Stimulated activated CD8-positive, alpha-beta memory T cell treated with anti-CD3 and anti-CD28 coated beads, Interleukin-12 subunit alpha, Interleukin-12 subunit beta, amount 100 ng/mL, for 24 hours (primary cell): ENCODE results near the gene CCDC177.

ENCODE experiments used
- DNase-seq: peaks from one replicate; pipeline ENCODE4 v3.0.0-alpha.2; 2020; ENCODE audit errors: extremely low read depth

Gene CCDC177

DNA sequence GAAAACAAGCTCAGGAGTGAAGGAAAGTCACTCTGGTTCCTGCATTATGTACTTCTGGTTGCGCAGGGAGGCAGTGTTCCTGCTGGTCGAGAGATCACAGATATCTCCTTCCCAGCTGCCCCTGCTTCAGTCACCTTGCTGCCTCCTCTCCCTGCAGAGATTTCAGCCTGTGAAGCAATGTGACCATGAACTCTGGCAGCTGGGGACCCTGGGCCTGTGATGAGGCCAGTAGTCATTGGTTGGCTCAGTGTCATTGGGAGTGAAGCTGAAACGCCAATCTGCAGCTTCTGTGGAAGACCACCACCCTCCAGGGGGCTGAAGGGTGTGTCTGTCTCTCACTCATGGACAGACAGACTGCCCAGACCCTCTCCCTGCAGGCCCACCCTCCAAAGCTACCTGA, 45.1 kb downstream of the CCDC177 start:
- DNase-seq, result no peak

GRCh38 chr14:69528930-69529329, 45.7 kb downstream of the CCDC177 start:
- no peak for DNase-seq

DNA sequence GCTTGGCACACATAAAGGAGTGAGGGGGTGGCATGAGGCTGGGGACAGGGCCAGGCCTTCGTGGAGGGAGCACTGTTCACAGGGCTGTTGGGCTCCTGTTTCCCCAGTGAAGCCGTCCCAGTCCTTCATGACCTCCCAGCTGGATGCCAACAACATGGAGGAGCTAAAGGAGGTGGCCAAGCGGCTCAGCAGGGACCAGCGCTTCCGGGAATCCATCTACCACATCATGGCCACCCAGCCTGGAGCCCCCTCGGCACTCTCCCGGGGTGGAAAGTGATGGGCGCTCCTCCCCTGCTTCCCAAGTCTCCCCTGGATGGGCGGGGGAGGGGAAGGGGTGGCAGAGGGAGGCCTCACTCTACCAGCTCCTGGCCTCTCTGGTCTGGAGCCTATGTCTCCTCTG, 46.5 kb downstream of the CCDC177 start:
- DNase-seq, result no peak

- DNase-seq, result no peak
Observed at GRCh38 chr14:69527635-69528034, 47.0 kb downstream of the CCDC177 start.

- no peak for DNase-seq
Observed at GRCh38 chr14:69525896-69526295, 48.8 kb downstream of the CCDC177 start.

GRCh38 chr14:69522026-69522425, 52.6 kb downstream of the CCDC177 start:
- DNase-seq, result no peak
